Measurements from ENCODE around the gene PLAC1.

DNA sequence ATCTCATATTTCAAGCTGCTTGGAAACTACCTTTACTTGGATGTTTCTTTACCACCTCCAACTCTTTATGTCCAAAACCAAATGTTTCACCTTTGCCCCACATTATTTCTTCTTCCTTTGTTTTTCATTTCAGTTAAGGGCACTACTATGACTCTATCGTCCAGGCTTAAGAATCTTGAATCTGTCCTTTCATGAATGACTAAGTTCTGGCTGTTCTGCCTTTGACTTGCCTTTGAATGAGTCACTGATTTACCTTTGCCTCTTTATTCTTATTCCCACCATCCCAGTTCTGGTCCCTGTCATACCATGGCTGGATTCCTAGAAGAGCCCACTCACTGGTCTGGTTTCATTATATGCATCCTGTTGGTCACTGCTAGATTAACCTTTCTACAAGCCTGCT lies 30.6 kb upstream of the PLAC1 start:
- no peak for TF ChIP-seq ELF4 (CRISPR knock-in tag; IDR thresholded peaks at IDR 0.05; ENCODE audit: low read depth)
- TF ChIP-seq, protein P1, sequence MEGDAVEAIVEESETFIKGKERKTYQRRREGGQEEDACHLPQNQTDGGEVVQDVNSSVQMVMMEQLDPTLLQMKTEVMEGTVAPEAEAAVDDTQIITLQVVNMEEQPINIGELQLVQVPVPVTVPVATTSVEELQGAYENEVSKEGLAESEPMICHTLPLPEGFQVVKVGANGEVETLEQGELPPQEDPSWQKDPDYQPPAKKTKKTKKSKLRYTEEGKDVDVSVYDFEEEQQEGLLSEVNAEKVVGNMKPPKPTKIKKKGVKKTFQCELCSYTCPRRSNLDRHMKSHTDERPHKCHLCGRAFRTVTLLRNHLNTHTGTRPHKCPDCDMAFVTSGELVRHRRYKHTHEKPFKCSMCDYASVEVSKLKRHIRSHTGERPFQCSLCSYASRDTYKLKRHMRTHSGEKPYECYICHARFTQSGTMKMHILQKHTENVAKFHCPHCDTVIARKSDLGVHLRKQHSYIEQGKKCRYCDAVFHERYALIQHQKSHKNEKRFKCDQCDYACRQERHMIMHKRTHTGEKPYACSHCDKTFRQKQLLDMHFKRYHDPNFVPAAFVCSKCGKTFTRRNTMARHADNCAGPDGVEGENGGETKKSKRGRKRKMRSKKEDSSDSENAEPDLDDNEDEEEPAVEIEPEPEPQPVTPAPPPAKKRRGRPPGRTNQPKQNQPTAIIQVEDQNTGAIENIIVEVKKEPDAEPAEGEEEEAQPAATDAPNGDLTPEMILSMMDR (IDR thresholded peaks at IDR 0.05): no peak

Measured in WTC11 (cell line).